Omental fat pad (tissue), 4 donors: ENCODE data around the gene ATG12. TPM values are rescaled to one million over a fixed set of nuclear protein-coding genes. Genes with fewer than 3 reads are reported as not detected.

Experiments
- ATAC-seq: fragments of 150-250 bp; one replicate; pipeline ENCODE4 v1.9.1; 2016; ENCODE audit warnings: mild to moderate bottlenecking, moderate library complexity; ENCODE audit not compliant: low FRiP score
- DNase-seq: peaks from one replicate; pipeline ENCODE4 v3.0.0-alpha.2; 2019; ENCODE audit warnings: low spot score
- total RNA-seq, 4 donors: library from RNA; depleted of rRNA; stranded (reverse); fragments of >200 nt; gene quantifications; one replicate each; pipeline ENCODE4 v1.1.0, GENCODE V29; 2016
- TF ChIP-seq, protein P1 (sequence below), 3 donors: fragments of 450-650 bp; IDR thresholded peaks; one replicate each; pipeline ENCODE4 v1.5.1; 2016 to 2017; ENCODE audit warnings: antibody characterized with exemption in 3 of 3, mild to moderate bottlenecking in 3 of 3, moderate library complexity in 2 of 3

The ATG12 gene
- total RNA-seq, 4 donors from 2014 or later = 40.6 to 58.8 (median 51.4) TPM

GRCh38 chr5:115807654-115808052, 33.7 kb downstream of the ATG12 start:
- TF ChIP-seq, protein P1, sequence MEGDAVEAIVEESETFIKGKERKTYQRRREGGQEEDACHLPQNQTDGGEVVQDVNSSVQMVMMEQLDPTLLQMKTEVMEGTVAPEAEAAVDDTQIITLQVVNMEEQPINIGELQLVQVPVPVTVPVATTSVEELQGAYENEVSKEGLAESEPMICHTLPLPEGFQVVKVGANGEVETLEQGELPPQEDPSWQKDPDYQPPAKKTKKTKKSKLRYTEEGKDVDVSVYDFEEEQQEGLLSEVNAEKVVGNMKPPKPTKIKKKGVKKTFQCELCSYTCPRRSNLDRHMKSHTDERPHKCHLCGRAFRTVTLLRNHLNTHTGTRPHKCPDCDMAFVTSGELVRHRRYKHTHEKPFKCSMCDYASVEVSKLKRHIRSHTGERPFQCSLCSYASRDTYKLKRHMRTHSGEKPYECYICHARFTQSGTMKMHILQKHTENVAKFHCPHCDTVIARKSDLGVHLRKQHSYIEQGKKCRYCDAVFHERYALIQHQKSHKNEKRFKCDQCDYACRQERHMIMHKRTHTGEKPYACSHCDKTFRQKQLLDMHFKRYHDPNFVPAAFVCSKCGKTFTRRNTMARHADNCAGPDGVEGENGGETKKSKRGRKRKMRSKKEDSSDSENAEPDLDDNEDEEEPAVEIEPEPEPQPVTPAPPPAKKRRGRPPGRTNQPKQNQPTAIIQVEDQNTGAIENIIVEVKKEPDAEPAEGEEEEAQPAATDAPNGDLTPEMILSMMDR (IDR thresholded peaks at IDR 0.05) = no peak
- DNase-seq (no peak), ATAC-seq (no peak)

GRCh38 chr5:115806986-115807653, 34.2 kb downstream of the ATG12 start:
- no peak for ATAC-seq
- DNase-seq = no peak
- TF ChIP-seq, protein P1 (IDR thresholded peaks at IDR 0.05) = no peak

DNA sequence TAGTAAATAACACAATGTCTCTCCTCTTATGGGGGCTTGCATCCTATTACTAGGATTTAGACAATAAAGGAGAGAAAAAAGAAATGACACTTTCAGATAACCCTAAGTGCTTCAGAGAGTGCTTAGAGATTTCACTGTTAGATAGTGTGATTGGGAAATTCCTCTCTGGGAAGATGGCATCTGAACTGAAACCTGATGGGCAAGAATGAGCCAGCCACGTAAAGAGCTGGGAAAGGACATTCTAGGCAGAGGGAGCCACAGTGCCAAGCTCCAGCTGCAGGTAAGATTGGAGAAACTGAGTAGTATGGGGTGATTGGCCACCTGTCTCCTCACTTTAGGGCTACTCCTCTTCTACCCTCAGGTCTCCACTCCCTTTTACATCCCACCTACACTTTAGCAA, 39.4 kb downstream of the ATG12 start:
- TF ChIP-seq, protein P1 (IDR thresholded peaks at IDR 0.05) = no peak
- ATAC-seq (no peak), DNase-seq (no peak)

- TF ChIP-seq, protein P1 (IDR thresholded peaks at IDR 0.05) = no peak
- no peak for DNase-seq
- no peak for ATAC-seq
Measured at GRCh38 chr5:115801152-115801551, 40.2 kb downstream of the ATG12 start.

GRCh38 chr5:115800108-115800507, 41.3 kb downstream of the ATG12 start:
- ATAC-seq (no peak), DNase-seq (no peak)
- TF ChIP-seq, protein P1 (IDR thresholded peaks at IDR 0.05) = no peak

- no peak for ATAC-seq
- DNase-seq = no peak
- TF ChIP-seq, protein P1 (IDR thresholded peaks at IDR 0.05) = no peak
Measured at GRCh38 chr5:115798252-115798651, 43.1 kb downstream of the ATG12 start.

DNA sequence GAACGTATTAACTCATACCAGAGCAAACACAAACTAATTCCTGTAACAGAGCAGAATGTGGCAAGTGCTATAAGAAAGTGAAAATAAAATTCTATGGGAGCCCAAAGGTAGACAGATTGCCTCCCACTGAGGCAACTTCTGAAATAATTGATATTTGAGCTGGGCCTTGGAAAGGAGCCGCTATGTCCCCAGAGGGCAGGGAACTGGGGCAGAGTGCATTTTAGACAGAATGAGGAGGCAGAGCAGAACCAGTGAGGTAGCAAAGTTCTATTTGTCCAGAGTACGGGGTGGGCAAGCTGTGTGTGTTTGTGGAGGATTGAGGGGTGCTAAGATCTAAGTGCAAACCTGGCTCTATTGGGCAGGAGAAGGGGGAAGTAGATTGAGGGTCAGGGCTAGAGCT, 44.7 kb downstream of the ATG12 start:
- no peak for ATAC-seq
- no peak for DNase-seq
- TF ChIP-seq, protein P1 (IDR thresholded peaks at IDR 0.05) = no peak
